ENCODE results near the gene PPP1R14B. TPM values are rescaled to one million over a fixed set of nuclear protein-coding genes. Genes with fewer than 3 reads are reported as not detected.

The PPP1R14B gene
- polyA plus RNA-seq, 1 experiment: 119 TPM

DNA sequence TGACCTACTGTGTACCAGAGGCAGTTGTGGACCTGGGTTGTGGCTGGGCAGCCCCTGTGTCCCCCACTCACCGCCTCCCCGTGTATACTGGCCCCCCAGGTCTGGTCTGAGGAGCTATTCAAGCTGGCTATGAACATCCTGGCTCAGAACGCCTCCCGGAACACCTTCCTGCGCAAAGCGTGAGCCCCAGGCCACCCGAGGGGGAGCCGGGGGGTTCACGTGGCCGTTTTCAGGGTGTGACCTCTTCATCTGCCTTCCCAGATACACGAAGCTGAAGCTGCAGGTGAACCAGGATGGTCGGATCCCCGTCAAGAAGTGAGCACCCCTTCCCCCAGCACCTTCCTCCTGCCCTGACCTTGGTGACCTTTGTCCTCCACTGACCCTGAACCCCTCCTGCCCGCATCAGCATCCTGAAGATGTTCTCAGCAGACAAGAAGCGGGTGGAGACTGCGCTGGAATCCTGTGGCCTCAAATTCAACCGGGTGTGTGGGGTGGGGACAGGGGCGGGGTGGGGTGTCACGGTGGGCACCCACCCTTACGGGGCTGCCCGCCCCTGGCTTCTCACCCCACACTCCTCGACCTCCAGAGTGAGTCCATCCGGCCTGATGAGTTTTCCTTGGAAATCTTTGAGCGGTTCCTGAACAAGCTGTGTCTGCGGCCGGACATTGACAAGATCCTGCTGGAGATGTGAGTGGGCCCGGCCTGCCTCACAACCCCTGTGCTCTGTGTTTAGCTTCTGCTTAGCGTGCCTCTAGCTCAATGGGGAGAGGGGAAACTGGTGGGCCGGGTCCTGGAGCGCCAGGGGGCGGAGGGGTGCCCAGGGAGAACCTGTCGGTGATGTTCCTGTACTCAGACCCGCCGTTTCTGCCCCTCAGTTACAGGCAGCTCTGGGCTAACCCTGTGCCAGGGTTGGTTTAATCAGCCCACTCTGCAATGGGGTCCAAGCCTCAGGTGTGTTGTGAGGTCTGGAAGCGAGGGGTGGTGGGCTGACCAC lies 8.7 kb upstream of the PPP1R14B start:
- DNase-seq (ENCODE audit: low read depth, low spot score): no peak
- ChIA-PET POLR2A (interaction anchor here (1.4 kb wide), 1 partner anchor 10 kb away, joined by 9 read pairs; no protein-coding TSS in a partner anchor), CTCF (no interaction called here)
- Histone ChIP-seq H3K27me3 (ENCODE audit: control insufficient read depth, insufficient read depth, low read length) (no peaks in the 10 kb centered on the region), H3K4me3 (ENCODE audit: low read depth, low read length) (no peak overlapping the region), H3K27ac (ENCODE audit: low read depth, low read length) (no peak overlapping the region), H3K9me3 (ENCODE audit: control insufficient read depth, insufficient read depth, low read length) (no peaks in the 10 kb centered on the region)
- TF ChIP-seq, protein P1, sequence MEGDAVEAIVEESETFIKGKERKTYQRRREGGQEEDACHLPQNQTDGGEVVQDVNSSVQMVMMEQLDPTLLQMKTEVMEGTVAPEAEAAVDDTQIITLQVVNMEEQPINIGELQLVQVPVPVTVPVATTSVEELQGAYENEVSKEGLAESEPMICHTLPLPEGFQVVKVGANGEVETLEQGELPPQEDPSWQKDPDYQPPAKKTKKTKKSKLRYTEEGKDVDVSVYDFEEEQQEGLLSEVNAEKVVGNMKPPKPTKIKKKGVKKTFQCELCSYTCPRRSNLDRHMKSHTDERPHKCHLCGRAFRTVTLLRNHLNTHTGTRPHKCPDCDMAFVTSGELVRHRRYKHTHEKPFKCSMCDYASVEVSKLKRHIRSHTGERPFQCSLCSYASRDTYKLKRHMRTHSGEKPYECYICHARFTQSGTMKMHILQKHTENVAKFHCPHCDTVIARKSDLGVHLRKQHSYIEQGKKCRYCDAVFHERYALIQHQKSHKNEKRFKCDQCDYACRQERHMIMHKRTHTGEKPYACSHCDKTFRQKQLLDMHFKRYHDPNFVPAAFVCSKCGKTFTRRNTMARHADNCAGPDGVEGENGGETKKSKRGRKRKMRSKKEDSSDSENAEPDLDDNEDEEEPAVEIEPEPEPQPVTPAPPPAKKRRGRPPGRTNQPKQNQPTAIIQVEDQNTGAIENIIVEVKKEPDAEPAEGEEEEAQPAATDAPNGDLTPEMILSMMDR (IDR thresholded peaks at IDR 0.05; ENCODE audit: low read depth, low read length): no peak

DNA sequence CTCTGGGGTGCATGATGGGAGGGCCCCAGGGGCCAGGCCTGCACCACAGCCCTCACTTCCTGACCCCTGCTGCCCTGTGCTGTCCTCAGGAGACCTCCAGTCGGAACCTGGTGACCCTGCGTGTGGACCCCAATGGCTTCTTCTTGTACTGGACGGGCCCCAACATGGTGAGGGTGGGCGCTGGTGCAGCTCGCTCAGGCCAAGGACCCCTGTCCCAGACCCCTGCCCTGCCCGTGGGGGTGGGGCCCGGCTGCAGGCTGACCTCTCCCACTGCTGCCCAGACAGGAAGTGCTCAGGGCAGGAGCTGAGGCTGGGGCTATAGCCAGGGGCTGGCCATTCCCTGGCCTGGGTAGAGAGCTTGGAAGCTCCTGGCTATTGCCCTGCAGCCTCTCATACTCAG lies 7.6 kb upstream of the PPP1R14B start:
- TF ChIP-seq, protein P1 (IDR thresholded peaks at IDR 0.05; ENCODE audit: low read depth, low read length): no peak
- Histone ChIP-seq H3K27ac (ENCODE audit: low read depth, low read length) (no peak overlapping the region), H3K4me3 (ENCODE audit: low read depth, low read length) (no peak overlapping the region), H3K27me3 (ENCODE audit: control insufficient read depth, insufficient read depth, low read length) (no peaks in the 10 kb centered on the region), H3K9me3 (ENCODE audit: control insufficient read depth, insufficient read depth, low read length) (no peaks in the 10 kb centered on the region)
- POLR2A ChIA-PET: no interaction called here
- CTCF ChIA-PET: interaction anchor here (1.0 to 1.3 kb wide), 2 partner anchors 50 kb away, joined by 3 to 4 read pairs; no protein-coding TSS in a partner anchor
- no peak for DNase-seq (ENCODE audit: low read depth, low spot score)

DNA sequence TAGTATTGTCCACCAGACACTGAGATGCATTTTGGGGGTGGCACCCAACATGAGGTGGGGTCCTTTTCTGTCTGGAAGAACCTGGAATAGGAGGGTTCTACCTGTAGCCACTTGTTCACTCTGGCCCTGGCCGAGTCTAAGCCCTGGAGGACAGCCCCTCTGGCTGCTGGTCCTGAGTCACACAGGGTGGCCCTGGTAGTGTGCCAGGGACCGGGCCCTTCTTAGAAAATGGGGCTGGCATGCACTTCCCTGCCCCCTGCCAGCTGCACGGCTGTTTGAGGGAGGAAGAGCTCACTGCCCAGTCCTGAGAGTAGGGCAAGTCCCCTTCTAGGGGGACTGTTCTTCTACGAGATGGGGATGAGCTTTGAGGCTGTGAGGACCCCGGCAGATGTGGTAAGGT lies 6.7 kb upstream of the PPP1R14B start:
- ChIA-PET POLR2A (no interaction called here), CTCF (interaction anchor here (1.0 to 1.3 kb wide), 2 partner anchors 49 to 51 kb away, joined by 3 to 4 read pairs; no protein-coding TSS in a partner anchor)
- DNase-seq (ENCODE audit: low read depth, low spot score): no peak

DNA sequence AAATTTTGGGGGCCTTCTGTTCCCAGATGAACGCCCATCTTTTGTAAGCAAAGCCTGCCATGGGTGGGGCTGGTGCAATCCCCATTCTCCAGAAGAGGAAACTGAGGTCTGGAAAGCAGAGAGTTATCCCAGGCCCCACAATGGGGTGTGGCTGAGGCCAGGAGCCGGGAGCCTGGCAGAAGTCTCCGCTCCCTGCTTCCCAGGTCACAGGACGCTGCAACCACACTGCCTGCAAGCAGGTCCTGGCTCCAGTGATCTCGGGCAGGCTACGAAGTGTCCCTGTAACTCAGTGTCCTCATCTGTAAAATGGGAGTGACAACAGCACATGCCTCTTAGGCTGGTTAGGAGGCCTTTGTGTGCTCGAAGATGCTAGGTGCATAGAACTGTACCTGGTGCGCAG lies 6.3 kb upstream of the PPP1R14B start:
- CTCF ChIA-PET: interaction anchor here (1.0 to 3.9 kb wide), 6 partner anchors 10 to 102 kb away, joined by 3 to 50 read pairs (median 10); partner anchors contain the start of gene CATSPERZ
- Histone ChIP-seq H3K27ac (ENCODE audit: low read depth, low read length) (no peak overlapping the region), H3K27me3 (ENCODE audit: control insufficient read depth, insufficient read depth, low read length) (no peaks in the 10 kb centered on the region), H3K4me3 (ENCODE audit: low read depth, low read length) (peak overlapping the region; percentile 77), H3K9me3 (ENCODE audit: control insufficient read depth, insufficient read depth, low read length) (no peaks in the 10 kb centered on the region)
- TF ChIP-seq, protein P1 (IDR thresholded peaks at IDR 0.05; ENCODE audit: low read depth, low read length): no peak
- POLR2A ChIA-PET: interaction anchor here (1.4 to 1.5 kb wide), 2 partner anchors 10 to 17 kb away, joined by 8 to 11 read pairs; no protein-coding TSS in a partner anchor
- DNase-seq (ENCODE audit: low read depth, low spot score): no peak

More for the DNA sequence above, 6.7 kb upstream of the PPP1R14B start:
- H3K4me3 ChIP-seq (ENCODE audit: low read depth, low read length): no peak overlapping the region
- no peaks in the 10 kb centered on the region for H3K27me3 ChIP-seq (ENCODE audit: control insufficient read depth, insufficient read depth, low read length)
- no peak overlapping the region for H3K27ac ChIP-seq (ENCODE audit: low read depth, low read length)
- TF ChIP-seq, protein P1 (IDR thresholded peaks at IDR 0.05; ENCODE audit: low read depth, low read length): no peak
- no peaks in the 10 kb centered on the region for H3K9me3 ChIP-seq (ENCODE audit: control insufficient read depth, insufficient read depth, low read length)

Measured in AG04450 (cell line).